HG02678 (cell line): ENCODE results near the gene IL22RA2.
"Not testable (repeated sequence)": the region's sequence is repeated elsewhere in the genome, so short reads cannot be mapped to it uniquely, and the experiment has no call there.

Experiments used
- ATAC-seq: cut with Tn5 transposase; IDR thresholded peaks from one replicate; pipeline ENCODE4 v1.9.1; 2021; ENCODE audit warnings: mild to moderate bottlenecking, moderate library complexity; ENCODE audit not compliant: unreplicated experiment

IL22RA2 gene

GRCh38 chr6:137126875-137127485 lies 46.5 kb downstream of the IL22RA2 start:
- ATAC-seq, result no peak

GRCh38 chr6:137123078-137123477 lies 50.4 kb downstream of the IL22RA2 start:
- no peak for ATAC-seq

DNA sequence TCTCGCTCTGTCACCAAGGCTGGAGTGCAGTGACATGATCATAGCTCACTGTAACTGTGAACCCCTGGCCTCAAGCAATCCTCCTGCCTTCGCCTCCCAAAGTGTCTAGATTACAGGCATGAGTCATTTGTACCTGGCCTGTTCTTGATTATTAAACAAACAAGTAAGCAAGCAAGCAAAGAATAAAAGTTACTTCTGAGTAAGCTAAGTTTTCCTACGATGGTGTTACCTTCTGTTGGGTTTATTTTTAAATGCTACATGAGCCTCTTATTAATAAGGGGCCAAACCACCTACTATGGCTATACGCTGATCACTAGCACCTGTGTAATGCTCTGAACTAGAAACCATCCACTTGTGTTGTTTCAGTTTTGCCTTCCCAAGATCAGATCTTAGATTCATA lies 50.8 kb downstream of the IL22RA2 start:
- ATAC-seq, result peak; percentile 75

- ATAC-seq, result no peak
Observed at GRCh38 chr6:137121401-137121997, 51.9 kb downstream of the IL22RA2 start.

GRCh38 chr6:137120748-137121147 lies 52.7 kb downstream of the IL22RA2 start:
- no peak for ATAC-seq

GRCh38 chr6:137119196-137120104 lies 54.0 kb downstream of the IL22RA2 start:
- no peak for ATAC-seq

- ATAC-seq, result no peak
Observed at GRCh38 chr6:137117581-137117980, 55.9 kb downstream of the IL22RA2 start.

GRCh38 chr6:137116807-137117206 lies 56.6 kb downstream of the IL22RA2 start:
- no peak for ATAC-seq

DNA sequence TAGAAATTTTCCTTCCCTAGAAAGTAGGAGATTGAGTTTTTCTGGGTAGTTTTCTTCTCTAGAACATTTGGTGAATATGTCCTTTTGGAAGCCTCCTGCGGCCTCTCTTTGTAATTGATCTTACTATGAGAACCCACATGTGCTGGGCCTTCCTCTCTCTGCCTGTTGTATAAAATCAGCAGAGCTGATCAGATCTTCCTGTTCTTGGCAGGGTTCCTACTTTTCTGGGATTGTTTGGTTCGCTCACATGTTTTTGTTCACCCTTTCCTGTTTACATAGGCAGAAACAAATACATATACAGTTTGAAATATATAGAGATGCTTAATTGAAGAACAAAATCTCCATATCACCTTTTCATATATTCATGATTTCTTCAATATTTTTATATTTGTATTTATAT lies 57.8 kb downstream of the IL22RA2 start:
- ATAC-seq, result no peak

GRCh38 chr6:137112067-137112355 lies 61.4 kb downstream of the IL22RA2 start:
- no peak for ATAC-seq

DNA sequence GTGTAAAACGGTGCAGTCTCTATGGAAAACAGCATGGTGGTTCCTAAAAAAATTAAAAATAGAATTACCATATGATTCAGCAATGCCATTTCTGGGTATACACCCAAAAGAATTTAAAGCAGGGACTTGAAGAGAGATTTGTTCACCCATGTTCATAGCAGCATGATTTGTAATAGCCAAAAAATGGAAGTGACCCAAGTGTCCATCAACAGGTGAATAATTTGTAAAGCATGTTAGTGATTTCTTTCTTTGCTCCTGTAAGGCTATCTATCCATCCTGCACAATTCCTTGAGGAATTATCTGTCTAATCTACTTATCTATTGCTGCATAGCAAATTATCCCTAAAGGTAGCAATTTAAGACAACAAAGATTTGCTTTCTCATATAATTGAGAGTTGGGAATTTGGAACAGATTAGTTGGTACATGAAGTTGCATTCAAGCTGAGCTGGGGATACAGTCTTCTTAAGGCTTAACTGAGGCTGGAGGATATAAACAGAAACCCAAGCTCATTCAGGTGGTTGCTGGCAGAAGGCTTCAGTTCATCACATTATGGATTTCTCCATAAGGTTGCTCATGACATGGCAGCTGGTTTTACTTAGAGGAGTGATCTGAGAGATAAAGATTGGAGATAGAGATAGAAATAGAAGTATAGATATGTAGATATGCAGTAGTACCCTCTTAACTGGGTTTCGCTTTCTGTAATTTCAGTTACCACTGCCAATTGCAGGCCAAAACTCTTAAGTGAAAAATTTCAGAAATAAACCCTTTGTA lies 62.0 kb downstream of the IL22RA2 start:
- ATAC-seq, result no peak

- ATAC-seq, result no peak
Observed at GRCh38 chr6:137107767-137108105, 65.7 kb downstream of the IL22RA2 start.

DNA sequence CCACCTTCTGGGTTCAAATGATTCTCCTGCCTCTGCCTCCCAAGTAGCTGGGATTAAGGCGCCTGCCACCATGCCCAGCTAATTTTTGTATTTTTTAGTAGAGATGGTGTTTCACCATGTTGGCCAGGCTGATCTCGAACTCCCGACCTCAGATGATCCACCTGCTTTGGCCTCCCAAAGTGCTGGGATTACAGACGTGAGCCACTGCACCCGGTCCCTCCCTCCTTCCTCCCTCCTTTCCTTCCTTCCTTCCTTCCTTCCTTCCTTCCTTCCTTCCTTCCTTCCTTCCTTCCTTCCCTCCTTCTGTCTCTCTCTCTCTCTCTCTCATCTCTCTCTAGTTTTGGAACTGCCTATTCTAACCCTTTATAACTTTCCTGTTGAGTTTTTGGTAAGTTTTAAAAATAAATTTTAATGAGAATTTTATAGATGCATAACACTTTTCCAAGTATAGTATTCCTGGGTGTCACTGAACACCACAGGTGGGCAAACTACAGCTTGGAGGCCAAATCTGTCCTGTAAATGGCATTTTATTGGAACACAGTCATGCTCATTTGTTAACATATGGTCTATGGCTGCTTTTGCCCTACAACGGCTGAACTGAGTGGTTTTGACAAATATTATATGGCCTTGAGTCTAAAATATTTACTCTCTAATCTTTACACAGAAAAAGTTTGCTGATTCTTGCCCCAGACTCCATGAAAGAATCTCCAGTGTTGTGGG lies 66.2 kb downstream of the IL22RA2 start:
- ATAC-seq, result not testable (repeated sequence)

DNA sequence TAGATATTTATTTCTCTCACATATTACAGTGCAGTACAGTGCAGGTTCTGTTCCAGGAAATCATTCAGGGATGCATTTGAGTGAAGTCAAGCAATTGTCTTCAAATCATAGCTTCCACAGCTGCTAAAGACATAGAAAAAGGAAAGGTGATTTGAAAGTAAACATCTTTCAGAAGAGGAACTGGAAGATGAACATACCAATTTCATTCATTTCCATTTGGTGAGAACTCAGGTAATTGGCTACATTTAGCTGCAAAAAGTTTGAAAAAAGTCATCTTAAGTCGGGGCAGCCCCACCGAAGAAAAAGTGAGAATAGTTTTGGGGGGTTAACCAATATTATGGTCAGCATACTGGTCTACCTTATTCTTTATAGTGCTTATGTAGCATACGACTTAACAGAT lies 67.3 kb downstream of the IL22RA2 start:
- no peak for ATAC-seq

DNA sequence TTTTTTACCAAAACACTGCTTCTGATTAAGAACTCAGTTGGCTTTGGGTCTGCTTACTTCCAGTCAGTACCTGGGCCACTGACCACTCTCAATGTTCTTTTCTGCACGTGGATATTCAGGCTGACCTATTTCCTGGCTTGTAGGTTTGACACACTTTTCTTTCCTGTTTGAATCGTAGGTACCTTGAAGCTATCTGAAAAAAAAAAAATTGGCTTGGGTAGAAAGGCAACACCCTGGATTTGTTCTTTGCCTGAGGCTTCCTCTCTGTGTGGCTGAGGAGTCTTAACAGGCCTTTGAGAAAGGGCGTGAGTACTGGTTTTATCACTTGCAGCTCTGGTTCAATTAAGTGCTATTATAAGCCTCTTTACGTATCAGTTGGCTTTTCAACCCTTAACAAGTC lies 68.1 kb downstream of the IL22RA2 start:
- ATAC-seq, result no peak

DNA sequence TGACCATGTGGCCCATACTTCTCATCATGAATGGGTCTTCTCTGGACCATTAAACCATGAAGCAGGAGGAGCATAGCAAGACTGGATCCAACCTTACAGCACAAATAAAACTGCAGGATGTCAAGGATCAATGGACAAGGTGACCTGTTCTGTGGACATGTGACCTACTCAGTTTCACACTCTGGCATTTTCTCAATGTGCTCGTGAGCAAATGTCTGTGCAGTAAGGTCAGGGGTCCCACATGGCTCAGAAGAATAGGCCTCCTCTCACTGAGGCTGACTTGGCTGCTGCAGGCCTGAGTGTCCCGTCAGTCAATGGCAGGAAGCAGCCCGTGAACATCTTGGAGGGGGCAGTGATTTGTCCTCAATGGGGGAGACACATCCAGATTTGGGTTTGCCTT lies 68.5 kb downstream of the IL22RA2 start:
- no peak for ATAC-seq

GRCh38 chr6:137102851-137103492 lies 70.5 kb downstream of the IL22RA2 start:
- ATAC-seq, result peak; percentile 85

GRCh38 chr6:137102050-137102848 lies 71.2 kb downstream of the IL22RA2 start:
- ATAC-seq, result peak; percentile 15

DNA sequence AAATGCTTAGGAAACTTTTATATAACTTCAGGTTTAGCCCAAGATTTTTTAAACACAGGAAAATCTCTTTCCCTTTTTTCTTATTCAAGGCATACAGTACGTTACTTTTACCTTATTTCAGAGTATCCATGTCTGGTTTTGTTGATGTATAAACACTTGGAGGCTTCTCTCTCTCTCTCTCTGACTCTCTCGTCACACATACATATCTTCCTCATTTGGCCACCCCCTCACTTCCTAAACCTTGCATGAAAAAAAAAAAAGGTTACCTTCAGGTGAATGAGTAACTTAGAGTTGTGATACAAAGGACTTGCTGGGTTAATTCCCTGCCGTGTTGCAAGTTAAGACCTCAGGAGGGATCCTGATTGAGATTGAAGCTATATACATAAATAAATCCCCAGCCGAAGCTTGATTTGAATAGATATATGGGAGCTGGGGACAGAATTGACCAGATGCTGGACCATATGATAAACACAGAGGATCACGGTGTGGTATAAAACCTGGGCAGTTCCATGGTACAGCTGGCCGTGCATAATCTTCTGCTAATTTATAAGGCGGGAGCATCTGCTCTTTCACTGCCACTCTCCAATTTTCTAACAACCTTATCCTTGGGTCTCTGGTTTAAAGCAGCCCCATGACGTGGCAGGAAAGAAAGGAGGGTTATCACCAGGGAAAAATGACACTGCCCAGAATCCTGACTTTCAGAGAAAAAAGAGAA lies 73.6 kb downstream of the IL22RA2 start:
- ATAC-seq, result peak; percentile 16
